Measurements from ENCODE around the gene CYLC1.

The CYLC1 gene, protein sequence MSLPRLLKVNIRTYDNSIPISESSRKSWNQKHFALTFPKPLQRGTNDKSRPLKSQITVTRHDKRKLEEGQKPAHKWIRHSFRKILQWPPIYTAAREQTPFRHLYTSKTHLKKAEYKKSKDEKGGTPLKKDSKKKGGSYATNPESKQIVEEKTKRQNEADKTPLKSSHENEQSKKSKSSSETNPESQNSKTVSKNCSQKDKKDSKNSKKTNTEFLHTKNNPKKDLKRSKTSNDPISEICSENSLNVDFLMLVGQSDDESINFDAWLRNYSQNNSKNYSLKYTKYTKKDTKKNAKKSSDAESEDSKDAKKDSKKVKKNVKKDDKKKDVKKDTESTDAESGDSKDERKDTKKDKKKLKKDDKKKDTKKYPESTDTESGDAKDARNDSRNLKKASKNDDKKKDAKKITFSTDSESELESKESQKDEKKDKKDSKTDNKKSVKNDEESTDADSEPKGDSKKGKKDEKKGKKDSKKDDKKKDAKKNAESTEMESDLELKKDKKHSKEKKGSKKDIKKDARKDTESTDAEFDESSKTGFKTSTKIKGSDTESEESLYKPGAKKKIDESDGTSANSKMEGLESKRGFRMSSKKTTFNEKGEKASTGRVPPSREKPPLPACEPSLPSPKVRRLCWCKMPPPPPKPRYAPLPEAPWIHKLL

DNA sequence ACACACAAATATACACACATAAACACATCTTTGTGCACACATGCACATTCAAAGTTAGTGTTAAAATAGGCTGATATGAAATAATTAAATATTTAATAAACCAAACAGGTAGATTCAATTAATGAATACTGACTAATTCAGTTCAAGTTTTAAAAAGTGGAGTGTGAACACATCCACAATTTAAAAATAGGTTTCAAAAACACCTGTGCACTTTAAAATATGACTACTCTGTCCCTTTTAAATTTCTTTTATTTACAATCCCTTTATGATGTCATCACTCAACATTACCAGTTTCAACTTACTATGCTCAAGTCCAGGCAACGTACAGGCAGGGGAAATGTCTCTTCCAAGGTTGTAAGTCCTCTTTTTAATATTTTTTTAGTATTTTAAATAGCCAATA is at the start of gene CYLC1:
CYLC1 (plus strand) TSS at position 301 of the 400 bp plus-strand sequence; CDS start at position 338, 37 bp downstream.
- no peak for DNase-seq

GRCh38 chrX:83819304-83819703 is 41.6 kb upstream of the CYLC1 start:
- no peak for DNase-seq

DNA sequence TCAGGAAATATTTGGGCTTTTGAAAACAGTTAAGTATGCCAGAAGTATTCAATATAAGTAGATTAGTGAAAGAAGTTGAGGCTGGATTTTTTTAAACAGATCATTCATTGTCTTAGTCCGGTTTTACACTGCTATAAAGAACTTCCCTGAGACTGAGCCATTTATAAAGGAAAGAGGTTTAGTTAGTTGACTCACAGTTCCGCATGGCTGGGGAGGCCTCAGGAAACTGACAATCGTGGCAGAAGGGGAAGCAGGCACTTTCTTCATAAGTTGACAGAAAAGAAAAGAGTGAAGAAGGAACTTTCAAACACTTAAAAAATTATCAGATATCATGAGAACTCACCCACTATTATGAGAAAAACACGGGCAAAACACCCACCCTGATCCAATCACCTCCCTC is 31.1 kb upstream of the CYLC1 start:
- DNase-seq: no peak

DNA sequence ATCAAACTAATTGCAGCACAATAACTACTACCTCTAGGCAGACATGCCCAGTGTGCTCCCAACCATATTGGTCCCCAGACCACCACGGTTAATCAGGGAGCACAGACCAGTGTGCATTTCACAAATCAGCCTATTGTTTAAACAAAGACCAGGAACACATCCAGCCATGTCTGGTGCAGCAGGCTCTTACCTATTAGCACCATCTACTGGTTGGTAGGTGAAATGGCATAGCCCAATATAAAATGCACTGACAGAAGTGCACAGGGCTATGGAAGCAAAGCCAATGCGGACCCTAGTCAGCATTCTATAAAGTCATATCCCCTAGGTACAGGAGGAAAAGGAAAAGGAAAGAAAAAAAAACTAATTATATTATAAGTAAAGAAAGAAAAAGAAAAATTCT is 15.5 kb upstream of the CYLC1 start:
- DNase-seq: peak; percentile 49

DNA sequence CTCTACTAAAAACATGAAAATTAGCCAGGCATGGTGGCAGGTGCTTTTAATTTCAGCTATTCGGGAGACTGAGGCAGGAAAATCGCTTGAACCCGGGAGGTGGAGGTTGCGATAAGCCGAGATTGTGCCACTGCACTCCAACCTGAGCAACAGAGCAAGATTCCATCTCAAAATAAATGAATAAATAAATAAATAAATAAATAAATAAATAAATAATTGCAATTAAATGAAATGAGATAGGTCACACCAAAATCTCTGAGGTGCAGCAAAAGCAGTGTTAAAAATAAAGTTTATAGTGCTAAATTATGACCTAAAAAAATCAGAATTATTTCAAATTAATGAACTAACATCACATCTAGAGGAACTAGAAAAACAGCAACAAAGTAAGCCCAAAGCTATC is 13.6 kb upstream of the CYLC1 start:
- no peak for DNase-seq

- DNase-seq: no peak
These were observed 27.6 kb downstream of the CYLC1 start for GRCh38 chrX:83888585-83888984.

DNA sequence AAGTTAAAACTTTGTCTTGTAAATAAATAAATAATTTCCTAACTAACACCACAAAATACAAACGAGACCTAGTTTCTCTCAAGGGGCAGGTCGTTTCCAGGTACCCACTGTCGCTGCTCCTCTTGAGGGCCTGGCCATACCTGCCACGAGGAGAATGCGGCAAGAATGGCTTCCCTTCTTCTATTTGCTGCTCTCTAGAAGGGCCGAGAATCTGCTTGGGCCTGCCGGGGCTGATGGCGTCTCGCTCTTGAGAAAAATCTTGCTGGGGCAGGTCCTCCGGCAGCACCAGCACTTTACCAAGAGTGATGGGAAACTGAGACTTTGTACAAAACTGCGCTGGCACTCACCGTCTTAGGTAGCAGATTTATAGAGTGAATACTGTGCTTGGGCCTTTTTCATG is 31.5 kb downstream of the CYLC1 start:
- DNase-seq: no peak

DNA sequence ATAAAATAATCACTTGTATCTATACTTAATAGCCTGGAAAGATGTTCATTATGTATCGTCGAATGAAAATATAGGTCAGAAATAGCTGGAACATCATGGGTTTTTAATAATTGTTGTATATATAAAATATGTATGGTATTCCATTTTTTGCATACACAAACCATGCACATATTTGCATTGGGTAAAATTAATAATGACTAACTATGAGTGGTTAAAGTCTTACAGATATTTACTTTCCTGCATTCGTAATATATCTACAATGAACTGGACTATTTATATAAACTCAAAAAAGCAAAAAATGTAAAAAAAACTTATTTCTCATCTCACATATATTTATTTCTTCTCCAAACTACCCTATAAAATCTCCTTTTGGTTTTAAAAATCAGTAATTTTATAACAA is 46.0 kb downstream of the CYLC1 start:
- no peak for DNase-seq

- DNase-seq: peak; percentile 26
These were observed 55.6 kb downstream of the CYLC1 start for GRCh38 chrX:83916525-83916924.

DNA sequence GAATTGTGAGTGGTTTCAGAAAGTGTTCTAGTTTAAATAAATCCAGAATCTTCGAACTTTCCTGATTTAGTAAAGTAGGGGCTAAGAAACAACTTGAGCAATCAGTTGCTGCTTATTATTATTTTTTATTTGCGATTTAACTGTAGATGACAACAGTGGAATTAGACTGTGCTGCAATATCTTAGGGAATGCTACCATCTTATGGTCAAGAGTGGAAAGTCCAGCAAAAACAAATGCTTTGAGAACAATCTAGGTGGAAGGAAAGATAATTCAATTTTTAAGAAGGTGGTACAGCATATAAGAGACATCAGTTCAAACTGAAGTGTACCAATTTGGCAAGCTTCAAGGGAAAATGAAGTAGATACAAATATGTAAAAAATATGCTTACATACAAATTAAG is 73.3 kb downstream of the CYLC1 start:
- DNase-seq: no peak
